Activated CD4-positive, alpha-beta T cell treated with anti-CD3 and anti-CD28 coated beads, Interleukin-2, amount 50 U/mL, for 24 hours (primary cell): ENCODE results near the gene STAT5A.
A peak's percentile ranks its signal among the peaks of the same experiment; 100 is the strongest.

Source experiments
- DNase-seq, 2 donors: peaks; one replicate each; pipeline ENCODE4 v3.0.0-alpha.2; 2020; ENCODE audit warnings: low read depth in 1 of 2, low spot score in 1 of 2

The STAT5A gene

GRCh38 chr17:42322382-42323267, 34.3 kb downstream of the STAT5A start:
- DNase-seq = peak; percentile 89 to 93

GRCh38 chr17:42323268-42323773, 35.0 kb downstream of the STAT5A start:
- no peak for DNase-seq

- no peak for DNase-seq
Measured at GRCh38 chr17:42325026-42325425, 36.7 kb downstream of the STAT5A start.

- DNase-seq = no peak
Measured at GRCh38 chr17:42329025-42329976, 41.0 kb downstream of the STAT5A start.

GRCh38 chr17:42333053-42333452, 44.8 kb downstream of the STAT5A start:
- no peak for DNase-seq

GRCh38 chr17:42334677-42335076, 46.4 kb downstream of the STAT5A start:
- no peak for DNase-seq

GRCh38 chr17:42337442-42337841, 49.1 kb downstream of the STAT5A start:
- DNase-seq = peak in 1 of 2 donors; percentile 71

GRCh38 chr17:42338427-42338985, 50.2 kb downstream of the STAT5A start:
- DNase-seq = no peak

GRCh38 chr17:42339221-42339620, 50.9 kb downstream of the STAT5A start:
- no peak for DNase-seq

GRCh38 chr17:42340691-42341127, 52.4 kb downstream of the STAT5A start:
- no peak for DNase-seq

GRCh38 chr17:42341568-42341967, 53.3 kb downstream of the STAT5A start:
- no peak for DNase-seq

- DNase-seq = no peak
Measured at GRCh38 chr17:42342242-42343008, 54.1 kb downstream of the STAT5A start.

GRCh38 chr17:42345396-42346073, 57.2 kb downstream of the STAT5A start:
- no peak for DNase-seq

GRCh38 chr17:42346481-42346880, 58.2 kb downstream of the STAT5A start:
- no peak for DNase-seq

- DNase-seq = no peak
Measured at GRCh38 chr17:42347198-42347597, 58.9 kb downstream of the STAT5A start.

- no peak for DNase-seq
Measured at GRCh38 chr17:42347606-42348005, 59.3 kb downstream of the STAT5A start.

- no peak for DNase-seq
Measured at GRCh38 chr17:42348104-42348503, 59.8 kb downstream of the STAT5A start.

- no peak for DNase-seq
Measured at GRCh38 chr17:42354956-42355843, 66.9 kb downstream of the STAT5A start.

GRCh38 chr17:42358434-42358833, 70.1 kb downstream of the STAT5A start:
- DNase-seq = no peak
